Measurements from ENCODE around the gene ASAP2.

Gene ASAP2

GRCh38 chr2:9197916-9198315 is 8.7 kb upstream of the ASAP2 start:
- Mint-ChIP-seq H3K36me3 (no peaks in the 10 kb centered on the region), H3K4me1 (peaks cover 0 to under 1% of the 10 kb centered on the region in 2 donors), H3K4me3 (no peak overlapping the region), H3K27me3 (peaks cover 19 to 42% of the 10 kb centered on the region in 2 donors), H3K9me3 (peaks cover 0 to 1% of the 10 kb centered on the region in 2 donors), H3K27ac (no peak overlapping the region)
- ATAC-seq (replicated peaks), result no peak
- no peak for DNase-seq

GRCh38 chr2:9199716-9200632 is 6.6 kb upstream of the ASAP2 start:
- no peaks in the 10 kb centered on the region for H3K9me3 Mint-ChIP-seq
- DNase-seq, result no peak
- H3K27me3 Mint-ChIP-seq, result peaks cover 21 to 36% of the 10 kb centered on the region in 2 donors
- H3K4me3 Mint-ChIP-seq, result no peak overlapping the region
- no peak for ATAC-seq (replicated peaks)
- H3K36me3 Mint-ChIP-seq, result no peaks in the 10 kb centered on the region
- no peaks in the 10 kb centered on the region for H3K4me1 Mint-ChIP-seq
- H3K27ac Mint-ChIP-seq, result no peak overlapping the region

- Mint-ChIP-seq H3K4me1 (peaks cover 0 to 2% of the 10 kb centered on the region in 2 donors), H3K27me3 (peaks cover 22 to 37% of the 10 kb centered on the region in 2 donors), H3K27ac (no peak overlapping the region), H3K36me3 (no peaks in the 10 kb centered on the region), H3K4me3 (no peak overlapping the region), H3K9me3 (no peaks in the 10 kb centered on the region)
- ATAC-seq (replicated peaks) (no peak), DNase-seq (no peak)
Observed at GRCh38 chr2:9200633-9201015, 6.0 kb upstream of the ASAP2 start.

- no peak for DNase-seq
- no peak overlapping the region for H3K27ac Mint-ChIP-seq
- H3K9me3 Mint-ChIP-seq, result no peaks in the 10 kb centered on the region
- peaks cover 26 to 42% of the 10 kb centered on the region in 2 donors for H3K27me3 Mint-ChIP-seq
- ATAC-seq (replicated peaks), result no peak
- H3K36me3 Mint-ChIP-seq, result no peaks in the 10 kb centered on the region
- peaks cover 2 to 8% of the 10 kb centered on the region in 2 donors for H3K4me1 Mint-ChIP-seq
- no peak overlapping the region for H3K4me3 Mint-ChIP-seq
Observed at GRCh38 chr2:9201185-9201891, 5.3 kb upstream of the ASAP2 start.

GRCh38 chr2:9203006-9203405 is 3.6 kb upstream of the ASAP2 start:
- H3K36me3 Mint-ChIP-seq, result no peaks in the 10 kb centered on the region
- H3K27me3 Mint-ChIP-seq, result peaks cover 29 to 37% of the 10 kb centered on the region in 2 donors
- no peak overlapping the region for H3K27ac Mint-ChIP-seq
- H3K4me1 Mint-ChIP-seq, result peaks cover 5 to 11% of the 10 kb centered on the region in 2 donors
- ATAC-seq (replicated peaks) (no peak), DNase-seq (no peak)
- H3K9me3 Mint-ChIP-seq, result no peaks in the 10 kb centered on the region
- no peak overlapping the region for H3K4me3 Mint-ChIP-seq

GRCh38 chr2:9203876-9204275 is 2.7 kb upstream of the ASAP2 start:
- H3K36me3 Mint-ChIP-seq, result no peaks in the 10 kb centered on the region
- no peaks in the 10 kb centered on the region for H3K9me3 Mint-ChIP-seq
- H3K4me1 Mint-ChIP-seq, result peaks cover 7 to 13% of the 10 kb centered on the region in 2 donors
- H3K27me3 Mint-ChIP-seq, result peaks cover 29 to 32% of the 10 kb centered on the region in 2 donors
- H3K27ac Mint-ChIP-seq, result no peak overlapping the region
- no peak overlapping the region for H3K4me3 Mint-ChIP-seq
- no peak for ATAC-seq (replicated peaks)
- DNase-seq, result no peak

GRCh38 chr2:9204939-9205338 is 1.7 kb upstream of the ASAP2 start:
- Mint-ChIP-seq H3K9me3 (no peaks in the 10 kb centered on the region), H3K27ac (no peak overlapping the region), H3K36me3 (no peaks in the 10 kb centered on the region), H3K27me3 (peaks cover 25 to 29% of the 10 kb centered on the region in 2 donors), H3K4me3 (no peak overlapping the region), H3K4me1 (peaks cover 7 to 13% of the 10 kb centered on the region in 2 donors)
- no peak for DNase-seq
- ATAC-seq (replicated peaks), result no peak

GRCh38 chr2:9205486-9205885 is 1.1 kb upstream of the ASAP2 start:
- no peaks in the 10 kb centered on the region for H3K9me3 Mint-ChIP-seq
- no peak for DNase-seq
- H3K27me3 Mint-ChIP-seq, result peaks cover 26 to 32% of the 10 kb centered on the region in 2 donors
- H3K27ac Mint-ChIP-seq, result no peak overlapping the region
- peak; percentile 68 to 72 for ATAC-seq (replicated peaks)
- peak overlapping the region in 1 of 2 donors; percentile 77 for H3K4me3 Mint-ChIP-seq
- H3K4me1 Mint-ChIP-seq, result peaks cover 7 to 13% of the 10 kb centered on the region in 2 donors
- no peaks in the 10 kb centered on the region for H3K36me3 Mint-ChIP-seq

- no peaks in the 10 kb centered on the region for H3K9me3 Mint-ChIP-seq
- H3K4me1 Mint-ChIP-seq, result peaks cover 7 to 13% of the 10 kb centered on the region in 2 donors
- H3K27ac Mint-ChIP-seq, result no peak overlapping the region
- H3K4me3 Mint-ChIP-seq, result peak overlapping the region; percentile 69 to 71
- DNase-seq (no peak), ATAC-seq (replicated peaks) (peak; percentile 23 to 27)
- H3K36me3 Mint-ChIP-seq, result no peaks in the 10 kb centered on the region
- peaks cover 19 to 32% of the 10 kb centered on the region in 2 donors for H3K27me3 Mint-ChIP-seq
Observed at GRCh38 chr2:9206991-9207640, 504 bp downstream of the ASAP2 start.

GRCh38 chr2:9207641-9208311 is 1.2 kb downstream of the ASAP2 start:
- Mint-ChIP-seq H3K36me3 (no peaks in the 10 kb centered on the region), H3K27ac (no peak overlapping the region), H3K9me3 (no peaks in the 10 kb centered on the region), H3K4me1 (peaks cover 7 to 13% of the 10 kb centered on the region in 2 donors), H3K27me3 (peaks cover 20 to 33% of the 10 kb centered on the region in 2 donors), H3K4me3 (peak overlapping the region; percentile 55 to 71)
- ATAC-seq (replicated peaks) (peak in 1 of 2 donors; percentile 35), DNase-seq (no peak)

- ATAC-seq (replicated peaks), result no peak
- H3K4me3 Mint-ChIP-seq, result no peak overlapping the region
Observed at GRCh38 chr2:9208875-9209274, 2.3 kb downstream of the ASAP2 start.

GRCh38 chr2:9210030-9210429 is 3.4 kb downstream of the ASAP2 start:
- Mint-ChIP-seq H3K36me3 (no peaks in the 10 kb centered on the region), H3K4me3 (no peak overlapping the region), H3K4me1 (peaks cover 7 to 13% of the 10 kb centered on the region in 2 donors), H3K27me3 (peaks cover 23 to 40% of the 10 kb centered on the region in 2 donors), H3K9me3 (no peaks in the 10 kb centered on the region), H3K27ac (no peak overlapping the region)
- DNase-seq, result no peak
- ATAC-seq (replicated peaks), result no peak

More at GRCh38 chr2:9208875-9209274, 2.3 kb downstream of the ASAP2 start:
- peaks cover 23 to 40% of the 10 kb centered on the region in 2 donors for H3K27me3 Mint-ChIP-seq
- H3K36me3 Mint-ChIP-seq, result no peaks in the 10 kb centered on the region
- H3K9me3 Mint-ChIP-seq, result no peaks in the 10 kb centered on the region
- DNase-seq, result no peak
- H3K4me1 Mint-ChIP-seq, result peaks cover 7 to 13% of the 10 kb centered on the region in 2 donors
- no peak overlapping the region for H3K27ac Mint-ChIP-seq

- Mint-ChIP-seq H3K36me3 (no peaks in the 10 kb centered on the region), H3K9me3 (no peaks in the 10 kb centered on the region), H3K4me1 (peaks cover 4 to 5% of the 10 kb centered on the region in 2 donors), H3K27me3 (peaks cover 23 to 39% of the 10 kb centered on the region in 2 donors), H3K4me3 (no peak overlapping the region), H3K27ac (no peak overlapping the region)
- ATAC-seq (replicated peaks) (no peak), DNase-seq (no peak)
Observed at GRCh38 chr2:9211496-9211895, 4.9 kb downstream of the ASAP2 start.

Measured in stimulated activated naive B cell treated with anti-CD40 and anti-IgM and Interleukin-4, amounts not matched to agents 10 μg/mL and 1 μg/mL and 100 μg/mL, for 72 hours (primary cell).